ENCODE results near the gene PRORP. TPM values are rescaled to one million over a fixed set of nuclear protein-coding genes. Genes with fewer than 3 reads are reported as not detected.

The PRORP gene
- total RNA-seq, 1 donor from 2014 or later, result 21.3 TPM

Other genes with a start within 250 kb of the PRORP start
- 35.6 TPM for gene BAZ1A, start 247.2 kb upstream of the PRORP start, total RNA-seq
- gene SRP54, start 139.6 kb upstream of the PRORP start, total RNA-seq, result 38.3 TPM
- 58.4 TPM for gene FAM177A1, start 76.3 kb upstream of the PRORP start, total RNA-seq
- gene PPP2R3C, start 562 bp upstream of the PRORP start, total RNA-seq, result 30.0 TPM
- gene PSMA6, start 169.8 kb downstream of the PRORP start, total RNA-seq, result 200 TPM

Data from mesenteric fat pad (tissue), 1 donor.